Hematopoietic multipotent progenitor cell treated with erythropoietin and hydrocortisone succinate and interleukin-3 and kit ligand, for 15 days (in vitro differentiated cells): Measurements from ENCODE around the gene BRD3.
"Not testable (repeated sequence)": the region's sequence is repeated elsewhere in the genome, so short reads cannot be mapped to it uniquely, and the experiment has no call there.

Source experiments
- DNase-seq: peaks from one replicate; pipeline ENCODE4 v3.0.0-alpha.2; 2015; ENCODE audit warnings: low spot score

BRD3 gene

DNA sequence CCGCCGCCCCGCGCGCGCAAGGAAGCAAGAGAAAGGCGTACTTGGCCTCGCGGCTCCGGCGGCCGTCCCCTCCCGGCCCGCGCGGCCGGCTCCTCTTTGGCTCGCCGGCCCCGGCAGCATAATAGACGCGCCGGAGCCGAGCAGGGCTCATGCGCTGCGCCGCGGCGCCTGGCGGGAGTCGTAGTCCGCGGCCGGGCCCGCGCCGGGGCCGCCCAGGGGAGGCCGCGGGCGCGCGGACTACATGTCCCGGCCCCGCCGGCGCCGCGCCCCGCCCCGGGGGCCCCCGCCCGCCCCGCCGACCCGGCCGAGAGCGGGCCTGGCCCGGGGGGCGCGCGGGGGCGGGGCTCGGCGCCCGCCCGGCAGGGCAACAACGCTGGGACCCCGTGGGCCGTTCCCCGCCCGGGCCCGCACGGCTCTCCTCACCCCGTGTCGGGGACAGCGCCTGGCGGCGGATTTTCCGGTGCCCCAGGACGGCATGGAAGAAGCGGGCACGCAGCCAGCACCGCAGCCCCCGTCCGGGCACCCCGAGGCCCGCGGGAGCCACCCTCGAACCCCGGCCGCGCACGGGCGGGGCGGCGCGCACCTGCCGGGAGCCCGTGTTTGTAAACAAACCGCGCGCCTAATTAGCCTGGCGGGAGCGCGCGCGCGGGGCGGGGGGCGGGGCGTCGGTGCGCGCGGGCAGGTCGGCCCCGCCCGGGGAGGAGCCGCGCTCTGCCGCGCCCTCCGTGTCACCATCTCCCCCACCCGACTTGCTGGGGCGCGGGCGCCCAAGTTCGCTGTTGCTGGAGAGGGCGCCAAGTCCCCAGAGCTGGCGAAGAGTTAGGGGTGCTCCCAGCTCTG lies at the start of gene BRD3:
Gene BRD3 (minus strand): TSS at position 123 of the 840 bp plus-strand sequence. CDS start 14,549 bp downstream, outside the sequence.
- DNase-seq = peak; percentile 87

GRCh38 chr9:134112561-134112960 lies 44.7 kb upstream of the BRD3 start:
- DNase-seq = no peak

GRCh38 chr9:134111064-134111463 lies 43.2 kb upstream of the BRD3 start:
- DNase-seq = no peak

- DNase-seq = no peak
Measured at GRCh38 chr9:134103391-134103998, 35.7 kb upstream of the BRD3 start.

GRCh38 chr9:134101623-134102149 lies 33.9 kb upstream of the BRD3 start:
- DNase-seq = no peak

- not testable (repeated sequence) for DNase-seq
Measured at GRCh38 chr9:134101133-134101532, 33.3 kb upstream of the BRD3 start.

DNA sequence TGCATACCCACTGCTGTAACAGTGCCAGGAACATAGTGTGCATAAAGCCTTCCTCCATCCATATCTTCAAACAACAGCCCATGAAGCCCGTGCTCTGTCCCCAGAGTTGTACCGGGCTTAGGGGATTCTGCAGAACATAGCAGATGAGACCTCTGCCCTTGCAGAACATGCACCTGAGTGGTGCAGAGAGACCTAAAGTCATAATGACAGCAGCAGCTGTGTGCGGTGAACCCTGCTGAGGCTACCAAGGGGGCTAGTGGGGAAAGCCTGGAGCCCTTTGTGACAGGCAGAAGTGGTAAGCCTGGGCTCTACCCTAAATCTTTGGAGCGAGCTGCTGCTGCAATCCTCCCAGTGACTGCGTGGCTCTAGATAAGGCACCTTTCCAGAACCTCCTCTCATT lies 32.2 kb upstream of the BRD3 start:
- DNase-seq = no peak

DNA sequence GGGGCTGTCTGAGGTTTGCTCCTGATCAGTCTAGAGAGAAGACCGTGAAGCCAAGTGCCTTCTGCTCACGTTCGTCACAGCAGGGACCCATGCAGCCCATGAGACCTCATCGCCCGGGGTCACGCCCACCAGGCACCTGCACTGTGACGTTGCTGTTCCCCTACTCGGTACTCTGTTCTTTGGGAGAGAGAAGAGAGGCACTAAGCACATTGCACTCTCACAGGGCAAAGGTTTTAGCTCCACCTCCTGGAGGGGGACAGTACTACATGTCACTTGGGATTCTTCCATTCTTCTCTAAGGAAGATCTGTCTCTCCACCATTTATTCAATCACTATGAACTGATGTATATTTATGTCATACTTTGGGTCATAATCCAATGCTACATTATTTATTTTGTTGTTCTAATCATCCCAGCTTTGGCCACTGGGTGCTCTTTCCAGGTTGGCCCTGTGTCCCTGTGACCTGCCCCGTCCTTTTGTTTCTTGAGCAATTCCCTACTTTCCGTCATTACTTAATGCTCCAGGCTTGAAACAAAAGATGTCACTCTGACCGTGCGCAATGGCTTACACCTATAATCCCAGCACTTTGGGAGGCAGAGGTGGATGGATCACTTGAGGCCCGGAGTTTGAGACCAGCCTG lies 31.4 kb upstream of the BRD3 start:
- peak; percentile 58 for DNase-seq

GRCh38 chr9:134089972-134090371 lies 22.1 kb upstream of the BRD3 start:
- DNase-seq = no peak

GRCh38 chr9:134088063-134088725 lies 20.4 kb upstream of the BRD3 start:
- peak; percentile 1 for DNase-seq

- DNase-seq = no peak
Measured at GRCh38 chr9:134085674-134086073, 17.8 kb upstream of the BRD3 start.

- no peak for DNase-seq
Measured at GRCh38 chr9:134083451-134083850, 15.6 kb upstream of the BRD3 start.

- DNase-seq = no peak
Measured at GRCh38 chr9:134076644-134077043, 8.8 kb upstream of the BRD3 start.

GRCh38 chr9:134075689-134076088 lies 7.9 kb upstream of the BRD3 start:
- not testable (repeated sequence) for DNase-seq

- no peak for DNase-seq
Measured at GRCh38 chr9:134073500-134073899, 5.7 kb upstream of the BRD3 start.

- not testable (repeated sequence) for DNase-seq
Measured at GRCh38 chr9:134072683-134073082, 4.9 kb upstream of the BRD3 start.

- no peak for DNase-seq
Measured at GRCh38 chr9:134071149-134071548, 3.3 kb upstream of the BRD3 start.

DNA sequence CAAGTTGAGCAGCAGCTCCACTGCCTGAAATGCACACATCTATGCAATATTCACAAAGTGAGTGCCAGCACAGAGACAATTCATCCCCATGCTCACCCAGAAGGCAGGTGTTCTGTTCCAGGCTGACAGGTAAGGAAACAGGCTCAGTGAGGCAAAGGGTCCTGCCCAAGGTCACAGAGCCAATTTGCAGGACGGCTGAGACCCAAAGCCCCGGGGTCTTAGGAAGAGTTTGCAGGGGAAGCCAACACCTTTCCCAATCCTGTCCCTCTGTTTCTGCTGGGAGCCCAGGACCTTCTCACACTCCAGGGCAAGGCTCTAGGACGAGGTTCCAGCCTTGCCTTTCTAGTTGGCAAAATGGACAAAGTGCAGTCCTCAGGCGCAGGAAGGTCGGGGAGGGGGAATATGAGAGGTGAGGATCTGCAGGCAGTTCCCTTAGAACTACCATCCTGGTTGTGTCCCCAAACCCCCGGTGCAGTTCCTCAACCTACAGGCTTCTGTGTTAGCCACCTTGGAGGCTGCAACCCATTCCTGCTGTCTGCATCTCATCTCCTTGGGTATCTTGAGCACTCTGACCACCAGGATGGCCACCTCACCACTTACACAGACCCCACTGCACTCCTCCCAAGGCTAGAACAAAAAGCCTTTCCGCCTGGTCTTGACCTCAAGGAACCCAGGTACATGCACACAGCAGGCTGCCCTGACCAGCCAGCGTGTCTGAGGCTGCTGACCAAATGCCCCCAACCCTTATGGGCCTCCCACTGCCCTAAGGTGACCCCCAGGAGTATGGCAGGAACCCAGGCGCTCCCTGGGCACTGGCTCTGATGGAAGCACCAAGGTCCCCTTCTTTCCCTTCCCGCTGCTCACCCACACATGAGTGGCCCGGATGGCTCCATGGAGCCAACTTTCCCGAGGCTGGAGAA lies 1.9 kb upstream of the BRD3 start:
- no peak for DNase-seq

GRCh38 chr9:134068744-134069479 lies 1.1 kb upstream of the BRD3 start:
- DNase-seq = no peak
